Spleen (tissue), 7 donors: ENCODE data around the gene DHX38.

ENCODE experiments used
- CTCF ChIP-seq, 11 experiments: fragments of 200-600 bp in 7 of 11; fragments of 450-650 bp in 4 of 11; sonication (generic) in 4 of 11; IDR thresholded peaks in 8 of 11; conservative IDR thresholded peaks in 3 of 11; 1 replicate in 7 of 11; 2 replicates in 4 of 11; pipeline versions ENCODE4 v1.4.0 to v1.8.0; 2016 to 2021; ENCODE audit warnings: antibody characterized with exemption in 11 of 11, inconsistent platforms in 4 of 11, mild to moderate bottlenecking in 1 of 11
- POLR2AphosphoS5 ChIP-seq, 3 donors: sonication (generic); formaldehyde crosslinking; IDR thresholded peaks; one replicate each; pipeline ENCODE4 v1.5.1; 2017; ENCODE audit warnings: antibody characterized with exemption in 3 of 3
- donor health status: DM: no; HTN: no; CAD: no; lungs with moderate emphysema.
- donor health status: DM: no; HTN: no; CAD: no.
- donor health status: DM: no; HTN: no; CAD: no.

- no peak for TF ChIP-seq CTCF (IDR thresholded peaks at IDR 0.05 in 8 of 11, conservative IDR thresholded peaks at IDR 0.05 in 3 of 11)
- no peak for TF ChIP-seq POLR2AphosphoS5 (IDR thresholded peaks at IDR 0.05)
Measured at GRCh38 chr16:72139908-72140307, 46.3 kb downstream of the DHX38 start.
